ENCODE results near the gene TEX35.

DNA sequence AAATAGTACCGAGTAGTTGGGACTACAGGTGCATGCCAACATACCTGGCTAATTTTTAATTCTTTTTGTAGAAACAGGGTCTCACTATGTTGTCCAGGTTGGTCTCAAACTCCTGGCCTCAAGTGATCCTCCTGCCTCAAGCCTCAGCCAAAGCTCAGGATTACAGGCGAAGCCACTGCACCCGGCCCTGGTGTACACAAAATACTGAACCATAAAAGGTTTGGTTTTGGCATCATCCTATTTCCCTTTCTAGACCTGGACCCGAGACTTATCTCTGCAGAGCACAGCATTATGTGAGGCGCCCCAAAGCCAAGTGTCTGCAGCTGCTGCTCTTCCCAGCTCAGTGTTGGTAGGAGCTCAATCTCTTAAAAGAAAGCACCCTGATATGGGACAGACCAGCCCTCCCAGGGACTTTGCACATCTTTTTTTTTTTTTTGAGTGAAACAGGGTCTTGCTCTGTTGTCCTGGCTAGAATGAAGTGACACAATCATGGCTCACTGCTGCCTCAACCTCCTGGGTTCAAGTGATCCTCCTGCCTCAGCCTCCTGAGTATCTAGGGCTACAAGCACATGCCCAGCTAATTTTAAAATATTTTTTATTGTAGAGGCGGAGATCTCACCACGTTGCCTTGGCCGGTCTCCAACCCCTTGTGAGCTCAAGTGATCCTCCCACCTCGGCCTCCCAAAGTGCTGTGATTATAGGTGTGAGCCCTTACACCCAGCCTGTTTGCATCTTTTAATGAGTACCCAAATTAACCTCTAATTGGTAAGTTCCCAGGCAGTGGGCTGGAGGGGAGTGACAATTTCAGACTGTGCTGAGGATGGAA, 20.4 kb downstream of the TEX35 start:
- TF ChIP-seq CTCF (conservative IDR thresholded peaks at IDR 0.05; ENCODE audit: low read depth, low read length) (no peak), EZH2 (IDR thresholded peaks at IDR 0.05; ENCODE audit: low read length, unreplicated experiment) (no peak)

All from PC-3 (cell line).